ELF-1 (cell line): Measurements from ENCODE around the gene SEMA5A.

Experiments
- DNase-seq: peaks from one replicate; pipeline ENCODE4 v3.0.0-alpha.2; 2016; ENCODE audit warnings: low read depth, low spot score

SEMA5A gene

GRCh38 chr5:9063615-9064245, 482.1 kb downstream of the SEMA5A start:
- DNase-seq = no peak

GRCh38 chr5:9062873-9063272, 483.0 kb downstream of the SEMA5A start:
- DNase-seq = no peak

GRCh38 chr5:9059920-9060691, 485.8 kb downstream of the SEMA5A start:
- peak; percentile 6 for DNase-seq

GRCh38 chr5:9058666-9059065, 487.2 kb downstream of the SEMA5A start:
- no peak for DNase-seq

- no peak for DNase-seq
Observed at GRCh38 chr5:9058161-9058560, 487.7 kb downstream of the SEMA5A start.

- DNase-seq = no peak
Observed at GRCh38 chr5:9057406-9058000, 488.4 kb downstream of the SEMA5A start.

GRCh38 chr5:9056046-9056445, 489.8 kb downstream of the SEMA5A start:
- DNase-seq = no peak

GRCh38 chr5:9054821-9055589, 490.9 kb downstream of the SEMA5A start:
- DNase-seq = no peak

GRCh38 chr5:9054322-9054721, 491.6 kb downstream of the SEMA5A start:
- DNase-seq = no peak

GRCh38 chr5:9052421-9052820, 493.5 kb downstream of the SEMA5A start:
- no peak for DNase-seq

- no peak for DNase-seq
Observed at GRCh38 chr5:9051779-9052178, 494.1 kb downstream of the SEMA5A start.

GRCh38 chr5:9047932-9048331, 497.9 kb downstream of the SEMA5A start:
- DNase-seq = no peak

GRCh38 chr5:9046756-9047481, 499.0 kb downstream of the SEMA5A start:
- no peak for DNase-seq

- DNase-seq = no peak
Observed at GRCh38 chr5:9045946-9046345, 499.9 kb downstream of the SEMA5A start.

GRCh38 chr5:9042241-9042640, 503.6 kb downstream of the SEMA5A start:
- no peak for DNase-seq

GRCh38 chr5:9040475-9040874, 505.4 kb downstream of the SEMA5A start:
- DNase-seq = no peak

GRCh38 chr5:9037048-9037447, 508.8 kb downstream of the SEMA5A start:
- DNase-seq = no peak

- no peak for DNase-seq
Observed at GRCh38 chr5:9035346-9035745, 510.5 kb downstream of the SEMA5A start.

GRCh38 chr5:9034649-9035048, 511.2 kb downstream of the SEMA5A start:
- no peak for DNase-seq

- DNase-seq = no peak
Observed at GRCh38 chr5:9033524-9033923, 512.4 kb downstream of the SEMA5A start.

- DNase-seq = no peak
Observed at GRCh38 chr5:9025942-9026341, 519.9 kb downstream of the SEMA5A start.

GRCh38 chr5:9020996-9021395, 524.9 kb downstream of the SEMA5A start:
- DNase-seq = no peak
